IgD-negative memory B cell (primary cell): ENCODE results near the gene PTPN4. TPM values are rescaled to one million over a fixed set of nuclear protein-coding genes. Genes with fewer than 3 reads are reported as not detected.
A peak's percentile ranks its signal among the peaks of the same experiment; 100 is the strongest.
"Not testable (repeated sequence)": the region's sequence is repeated elsewhere in the genome, so short reads cannot be mapped to it uniquely, and the experiment has no call there.

Experiments
- H3K27ac Mint-ChIP-seq, 3 donors: one replicate each; pipeline ENCODE4 v1.8.0; 2020 to 2022; ENCODE audit warnings: mild to moderate bottlenecking in 3 of 3, mixed read lengths in 3 of 3, moderate library complexity in 1 of 3
- H3K27me3 Mint-ChIP-seq: one replicate; pipeline ENCODE4 v1.8.0; 2021; ENCODE audit warnings: mixed read lengths
- H3K36me3 Mint-ChIP-seq: one replicate; pipeline ENCODE4 v1.8.0; 2020; ENCODE audit warnings: mild to moderate bottlenecking, mixed read lengths
- H3K4me1 Mint-ChIP-seq, 3 donors: one replicate each; pipeline ENCODE4 v1.8.0; 2020 to 2022; ENCODE audit warnings: mixed read lengths in 3 of 3, mild to moderate bottlenecking in 1 of 3
- H3K4me3 Mint-ChIP-seq, 4 donors: one replicate each; pipeline ENCODE4 v1.8.0; 2020 to 2022; ENCODE audit warnings: mild to moderate bottlenecking in 4 of 4, mixed read lengths in 4 of 4, moderate library complexity in 3 of 4
- H3K9me3 Mint-ChIP-seq, 3 donors: one replicate each; pipeline ENCODE4 v1.8.0; 2020 to 2021; ENCODE audit warnings: mixed read lengths in 3 of 3, mild to moderate bottlenecking in 1 of 3
- polyA plus RNA-seq: library from polyadenylated mRNA; unstranded; fragments of 300-500 nt; fragmentation: Illumina TruSeq; gene quantifications from one replicate; pipeline ENCODE4 v1.2.3, GENCODE V29; 2021

PTPN4 gene
- polyA plus RNA-seq, 1 donor from 2014 or later: 21.4 TPM

GRCh38 chr2:120022505-120022904 lies 262.8 kb downstream of the PTPN4 start:
- H3K27ac Mint-ChIP-seq: peak overlapping the region in 1 of 3 donors; percentile 69
- H3K4me1 Mint-ChIP-seq, H3K9me3 Mint-ChIP-seq, H3K4me3 Mint-ChIP-seq, H3K27me3 Mint-ChIP-seq: not testable (repeated sequence)
- peaks cover 19% of the 10 kb centered on the region for H3K36me3 Mint-ChIP-seq

- Mint-ChIP-seq H3K27ac (no peak overlapping the region), H3K9me3 (peaks cover 0 to 8% (median 4%) of the 10 kb centered on the region in 3 donors), H3K27me3 (no peaks in the 10 kb centered on the region), H3K36me3 (peaks cover 15% of the 10 kb centered on the region), H3K4me1 (peaks cover 0 to 3% (median 0%) of the 10 kb centered on the region in 3 donors), H3K4me3 (no peak overlapping the region)
Measured at GRCh38 chr2:120026890-120027289, 267.2 kb downstream of the PTPN4 start.

DNA sequence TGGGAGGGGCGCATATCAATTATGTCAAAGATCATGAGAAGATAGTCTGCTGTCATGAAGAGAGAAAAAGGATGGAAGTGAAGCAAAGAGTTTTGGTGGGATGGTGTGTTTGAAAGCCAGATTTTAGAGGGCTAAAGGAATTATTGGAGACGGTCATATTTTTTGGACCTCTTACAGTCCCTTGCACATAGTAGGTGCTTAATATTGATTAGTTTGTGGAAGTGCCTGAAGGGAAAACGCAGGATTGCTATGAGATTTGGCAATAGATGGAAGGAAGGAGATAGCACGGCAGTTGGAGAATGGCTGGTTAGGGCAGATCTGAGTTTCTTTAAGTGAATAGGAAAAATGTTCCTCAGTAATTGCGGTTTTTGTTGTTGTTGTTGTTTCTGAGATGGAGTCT lies 269.1 kb downstream of the PTPN4 start:
- H3K36me3 Mint-ChIP-seq: peaks cover 7% of the 10 kb centered on the region
- no peak overlapping the region for H3K4me3 Mint-ChIP-seq
- H3K27me3 Mint-ChIP-seq: no peaks in the 10 kb centered on the region
- H3K9me3 Mint-ChIP-seq: peaks cover 0 to 5% (median 2%) of the 10 kb centered on the region in 3 donors
- H3K27ac Mint-ChIP-seq: no peak overlapping the region
- H3K4me1 Mint-ChIP-seq: peaks cover 0 to 2% (median 0%) of the 10 kb centered on the region in 3 donors

- no peak overlapping the region for H3K27ac Mint-ChIP-seq
- no peak overlapping the region for H3K4me3 Mint-ChIP-seq
- peaks cover 4% of the 10 kb centered on the region for H3K36me3 Mint-ChIP-seq
- peaks cover 0 to 2% (median 1%) of the 10 kb centered on the region in 3 donors for H3K9me3 Mint-ChIP-seq
- H3K27me3 Mint-ChIP-seq: no peaks in the 10 kb centered on the region
- H3K4me1 Mint-ChIP-seq: no peaks in the 10 kb centered on the region
Measured at GRCh38 chr2:120029672-120030640, 270.2 kb downstream of the PTPN4 start.

DNA sequence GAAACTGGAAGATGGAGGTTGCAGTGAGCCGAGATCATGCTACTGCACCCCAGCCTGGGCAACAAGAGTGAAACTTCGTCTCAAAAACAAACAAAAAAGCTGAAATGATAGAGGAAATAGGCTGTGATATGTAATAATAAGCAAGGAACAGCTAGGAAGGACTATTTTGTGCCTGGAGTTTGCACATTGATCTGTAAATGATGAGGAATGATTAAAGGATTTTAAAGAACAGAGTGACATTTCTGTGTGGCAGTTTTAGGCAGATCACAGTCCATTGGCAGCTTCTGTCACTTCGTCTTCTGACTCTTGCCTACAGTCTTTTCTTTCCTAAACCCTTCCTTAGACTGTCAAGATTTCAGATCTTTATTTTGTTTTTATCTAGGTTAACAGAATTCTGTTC lies 272.6 kb downstream of the PTPN4 start:
- peaks cover 2% of the 10 kb centered on the region for H3K36me3 Mint-ChIP-seq
- H3K27me3 Mint-ChIP-seq: no peaks in the 10 kb centered on the region
- H3K4me1 Mint-ChIP-seq: no peaks in the 10 kb centered on the region
- H3K9me3 Mint-ChIP-seq: no peaks in the 10 kb centered on the region
- no peak overlapping the region for H3K4me3 Mint-ChIP-seq
- H3K27ac Mint-ChIP-seq: no peak overlapping the region

Other genes starting within 250 kb of the PTPN4 start
- gene SCTR, start 235.4 kb upstream of the PTPN4 start, polyA plus RNA-seq: not detected
- gene CFAP221, start 215.5 kb upstream of the PTPN4 start, polyA plus RNA-seq: not detected
- 6.8 TPM for gene TMEM177, start 80.7 kb upstream of the PTPN4 start, polyA plus RNA-seq